H9 (cell line): Measurements from ENCODE around the gene GCN1. TPM values are rescaled to one million over a fixed set of nuclear protein-coding genes. Genes with fewer than 3 reads are reported as not detected.

Experiments used
- DNase-seq: peaks from one replicate; pipeline ENCODE4 v3.0.0-alpha.2; 2017
- H2AFZ ChIP-seq: one replicate; pipeline ENCODE4 v1.6.1; 2013; ENCODE audit warnings: mild to moderate bottlenecking, low read length, control low read depth, moderate library complexity
- H2AK5ac ChIP-seq: 2 replicates; pipeline ENCODE4 v1.6.1; 2013; ENCODE audit warnings: low read length, control low read depth, mixed read lengths; ENCODE audit not compliant: insufficient read length
- H2BK120ac ChIP-seq: one replicate; pipeline ENCODE4 v1.6.1; 2013; ENCODE audit warnings: low read depth, mild to moderate bottlenecking, low read length, control low read depth, inconsistent platforms; ENCODE audit not compliant: poor library complexity, severe bottlenecking
- H2BK12ac ChIP-seq: 2 replicates; pipeline ENCODE4 v1.6.1; 2013; ENCODE audit warnings: low read length, control low read depth, mixed read lengths, low read depth; ENCODE audit not compliant: insufficient read length
- H2BK15ac ChIP-seq: 2 replicates; pipeline ENCODE4 v1.6.1; 2013; ENCODE audit warnings: low read depth, low read length, control low read depth
- H2BK20ac ChIP-seq: one replicate; pipeline ENCODE4 v1.6.1; 2013; ENCODE audit warnings: low read depth, mild to moderate bottlenecking, low read length, control low read depth, inconsistent platforms; ENCODE audit not compliant: poor library complexity, severe bottlenecking
- H2BK5ac ChIP-seq: 2 replicates; pipeline ENCODE4 v1.6.1; 2013; ENCODE audit warnings: low read length, control low read depth, mixed read lengths; ENCODE audit not compliant: insufficient read length
- H3K14ac ChIP-seq: 2 replicates; pipeline ENCODE4 v1.6.1; 2013; ENCODE audit warnings: low read length, control low read depth; ENCODE audit not compliant: insufficient read depth
- H3K18ac ChIP-seq: 2 replicates; pipeline ENCODE4 v1.6.1; 2013; ENCODE audit warnings: low read depth, mild to moderate bottlenecking, mixed read lengths, low read length, control low read depth; ENCODE audit not compliant: insufficient read length
- H3K23ac ChIP-seq: 2 replicates; pipeline ENCODE4 v1.6.1; 2013; ENCODE audit warnings: low read length, control low read depth, mixed read lengths, low read depth; ENCODE audit not compliant: insufficient read length
- H3K23me2 ChIP-seq: 2 replicates; pipeline ENCODE4 v1.6.1; 2013; ENCODE audit warnings: low read depth, mild to moderate bottlenecking, mixed read lengths, low read length, control low read depth; ENCODE audit not compliant: insufficient read length, poor library complexity, severe bottlenecking
- H3K27ac ChIP-seq: 2 replicates; pipeline ENCODE4 v1.5.1; 2013; ENCODE audit warnings: low read length, control low read depth, mixed read lengths, low read depth; ENCODE audit not compliant: insufficient read length
- H3K27me3 ChIP-seq: 2 replicates; pipeline ENCODE4 v1.6.1; 2013; ENCODE audit warnings: low read length, control low read depth, inconsistent platforms; ENCODE audit not compliant: insufficient read depth
- H3K4ac ChIP-seq: 2 replicates; pipeline ENCODE4 v1.6.1; 2013; ENCODE audit warnings: low read depth, mild to moderate bottlenecking, control low read depth, inconsistent platforms, low read length, moderate library complexity
- H3K4me1 ChIP-seq: 2 replicates; pipeline ENCODE4 v1.6.1; 2013; ENCODE audit warnings: low read length, control low read depth, inconsistent platforms; ENCODE audit not compliant: insufficient read depth
- H3K4me2 ChIP-seq: 2 replicates; pipeline ENCODE4 v1.6.1; 2013; ENCODE audit warnings: low read length, control low read depth, mixed read lengths; ENCODE audit not compliant: insufficient read length, insufficient read depth
- H3K56ac ChIP-seq: 2 replicates; pipeline ENCODE4 v1.6.1; 2013; ENCODE audit warnings: low read depth, mild to moderate bottlenecking, mixed read lengths, low read length, control low read depth; ENCODE audit not compliant: insufficient read length
- H3K79me1 ChIP-seq: 2 replicates; pipeline ENCODE4 v1.6.1; 2013; ENCODE audit warnings: low read depth, mild to moderate bottlenecking, moderate library complexity, low read length, control low read depth, inconsistent platforms; ENCODE audit not compliant: insufficient read depth, poor library complexity, severe bottlenecking
- H3K79me2 ChIP-seq: 2 replicates; pipeline ENCODE4 v1.6.1; 2013; ENCODE audit warnings: low read length, control low read depth, inconsistent platforms; ENCODE audit not compliant: insufficient read depth
- H3K9ac ChIP-seq: 2 replicates; pipeline ENCODE4 v1.6.1; 2013; ENCODE audit warnings: low read length, control low read depth, mixed read lengths; ENCODE audit not compliant: insufficient read length; ENCODE audit errors: extremely low read depth
- H3K9me3 ChIP-seq: one replicate; pipeline ENCODE4 v1.6.1; 2013; ENCODE audit warnings: low read depth, low read length, inconsistent platforms; ENCODE audit not compliant: control insufficient read depth
- H3T11ph ChIP-seq: one replicate; pipeline ENCODE4 v1.6.1; 2013; ENCODE audit warnings: mild to moderate bottlenecking, low read length, control low read depth, inconsistent platforms
- H4K20me1 ChIP-seq: one replicate; pipeline ENCODE4 v1.6.1; 2013; ENCODE audit not compliant: control insufficient read depth, insufficient read length, insufficient read depth
- H4K5ac ChIP-seq: 2 replicates; pipeline ENCODE4 v1.6.1; 2013; ENCODE audit warnings: low read depth, mild to moderate bottlenecking, mixed read lengths, low read length, control low read depth; ENCODE audit not compliant: insufficient read length
- H4K8ac ChIP-seq: replicated peaks from 2 replicates; pipeline ENCODE4 v1.6.1; 2013; ENCODE audit warnings: low read length, control low read depth, mixed read lengths, low read depth; ENCODE audit not compliant: insufficient read length
- H4K91ac ChIP-seq: 2 replicates; pipeline ENCODE4 v1.6.1; 2013; ENCODE audit warnings: low read depth, mild to moderate bottlenecking, moderate library complexity, mixed read lengths, low read length, control low read depth; ENCODE audit not compliant: insufficient read length
- H3K27ac Mint-ChIP-seq, 3 experiments: 2 replicates in 2 of 3; 3 replicates in 1 of 3; pipeline ENCODE4 v1.8.0; 2020 to 2021; ENCODE audit warnings: mixed read lengths in 3 of 3, mild to moderate bottlenecking in 1 of 3, moderate library complexity in 1 of 3
- H3K27me3 Mint-ChIP-seq: 2 replicates; pipeline ENCODE4 v1.8.0; 2021; ENCODE audit warnings: low read depth, mild to moderate bottlenecking, moderate library complexity, mixed read lengths
- H3K36me3 Mint-ChIP-seq, 3 experiments: 2 replicates in 2 of 3; 3 replicates in 1 of 3; pipeline ENCODE4 v1.8.0; 2020 to 2021; ENCODE audit warnings: low read depth in 3 of 3, mixed read lengths in 3 of 3; ENCODE audit not compliant: insufficient read depth in 1 of 3
- H3K4me1 Mint-ChIP-seq, 2 experiments: 2 replicates each; pipeline ENCODE4 v1.8.0; 2020; ENCODE audit warnings: mixed read lengths in 2 of 2
- H3K4me3 Mint-ChIP-seq, 2 experiments: 2 replicates in 1 of 2; 3 replicates in 1 of 2; pipeline ENCODE4 v1.8.0; 2020 to 2021; ENCODE audit warnings: mild to moderate bottlenecking in 2 of 2, mixed read lengths in 2 of 2, moderate library complexity in 1 of 2
- H3K9me3 Mint-ChIP-seq, 2 experiments: 2 replicates in 1 of 2; 3 replicates in 1 of 2; pipeline ENCODE4 v1.8.0; 2020; ENCODE audit warnings: mild to moderate bottlenecking in 2 of 2, mixed read lengths in 2 of 2, moderate library complexity in 1 of 2
- WGBS: extraction: QIAGEN DNeasy Blood & Tissue Kit; methylation state at CpG from one replicate; pipeline ENCODE4 v1.1.7; 2013; ENCODE audit warnings: missing lambda C conversion rate, low lambda C conversion rate, mixed read lengths; ENCODE audit not compliant: insufficient read length; ENCODE audit errors: extremely low coverage; 5-methylcytosine and 5-hydroxymethylcytosine counted together
- total RNA-seq: library from RNA; stranded (reverse); gene quantifications from 2 replicates; pipeline ENCODE4 v1.2.1, GENCODE V29; 2021
- TF ChIP-seq, protein P1 (sequence below): fragments of 200-600 bp; sonication (generic); conservative IDR thresholded peaks from 3 replicates; pipeline ENCODE4 v1.8.0; 2021; ENCODE audit warnings: antibody characterized with exemption, mild to moderate bottlenecking

Gene GCN1
- total RNA-seq, 1 experiment from 2014 or later, result 137 TPM

DNA sequence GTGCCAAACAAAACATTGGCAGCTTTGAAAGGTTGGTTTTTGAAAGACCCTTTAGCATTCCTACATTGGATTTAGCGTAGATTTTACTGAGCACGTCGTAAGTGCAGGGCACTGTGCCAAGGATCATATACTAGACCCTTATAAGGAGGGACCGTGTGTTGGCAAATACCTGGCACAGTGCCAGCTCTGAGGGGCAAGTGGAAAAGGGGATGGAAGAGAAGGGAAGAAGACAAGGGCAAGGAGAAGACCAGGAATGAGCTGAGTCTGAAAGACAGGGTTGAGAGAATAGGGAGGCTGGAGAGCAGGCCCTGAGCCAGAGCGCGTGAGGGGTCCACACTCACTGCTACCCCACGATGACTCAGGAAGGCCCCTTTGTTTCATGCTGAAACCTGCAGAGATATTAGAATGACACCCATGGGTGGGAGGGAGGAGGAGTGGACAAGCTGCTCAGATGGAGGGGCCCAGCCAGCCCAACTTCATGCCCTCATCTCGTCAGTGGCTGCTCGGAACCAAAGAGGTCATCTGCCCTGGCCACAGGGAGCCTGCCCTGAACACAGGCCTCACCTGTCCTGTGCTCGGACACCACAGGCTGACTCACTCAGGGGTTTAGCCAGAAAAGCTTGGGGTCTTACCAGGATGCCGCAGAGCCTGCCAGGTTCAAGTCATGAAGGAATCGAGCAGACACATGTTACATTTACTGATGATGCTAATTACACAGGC lies 103.0 kb downstream of the GCN1 start:
- Mint-ChIP-seq H3K4me1 (peaks cover 47 to 63% of the 10 kb centered on the region in 2 experiments), H3K36me3 (peaks cover 9 to 20% (median 20%) of the 10 kb centered on the region in 3 experiments; a peak in 6 of 7 replicates)

More for the DNA sequence above, 103.0 kb downstream of the GCN1 start:
- H3K18ac ChIP-seq, result no peak overlapping the region
- H3K23ac ChIP-seq, result no peak overlapping the region
- no peak overlapping the region for H4K8ac ChIP-seq
- no peak overlapping the region for H3K9ac ChIP-seq
- H3K27me3 ChIP-seq, result no peaks in the 10 kb centered on the region
- no peak overlapping the region for H3K14ac ChIP-seq
- H3K9me3 ChIP-seq, result no peaks in the 10 kb centered on the region
- Mint-ChIP-seq H3K9me3 (no peaks in the 10 kb centered on the region), H3K27ac (peak overlapping the region; percentile 61 to 90 (median 87); a peak in 4 of 7 replicates), H3K27me3 (no peaks in the 10 kb centered on the region; the same call in 1 of the 2 replicates), H3K4me3 (no peak overlapping the region)
- peaks cover 5% of the 10 kb centered on the region; the same call in 1 of the 2 replicates for H3K4me1 ChIP-seq
- H2AK5ac ChIP-seq, result no peak overlapping the region
- no peaks in the 10 kb centered on the region for H3K23me2 ChIP-seq
- DNase-seq, result no peak
- H3K4me2 ChIP-seq, result no peak overlapping the region
- H2BK120ac ChIP-seq, result no peak overlapping the region
- no peak overlapping the region for H3K4ac ChIP-seq
- H3K56ac ChIP-seq, result no peak overlapping the region
- H4K5ac ChIP-seq, result no peak overlapping the region
- no CpG with 5 or more reads among the region's 12 CpGs for WGBS
- H2BK20ac ChIP-seq, result no peak overlapping the region
- H4K91ac ChIP-seq, result no peak overlapping the region
- TF ChIP-seq, protein P1, sequence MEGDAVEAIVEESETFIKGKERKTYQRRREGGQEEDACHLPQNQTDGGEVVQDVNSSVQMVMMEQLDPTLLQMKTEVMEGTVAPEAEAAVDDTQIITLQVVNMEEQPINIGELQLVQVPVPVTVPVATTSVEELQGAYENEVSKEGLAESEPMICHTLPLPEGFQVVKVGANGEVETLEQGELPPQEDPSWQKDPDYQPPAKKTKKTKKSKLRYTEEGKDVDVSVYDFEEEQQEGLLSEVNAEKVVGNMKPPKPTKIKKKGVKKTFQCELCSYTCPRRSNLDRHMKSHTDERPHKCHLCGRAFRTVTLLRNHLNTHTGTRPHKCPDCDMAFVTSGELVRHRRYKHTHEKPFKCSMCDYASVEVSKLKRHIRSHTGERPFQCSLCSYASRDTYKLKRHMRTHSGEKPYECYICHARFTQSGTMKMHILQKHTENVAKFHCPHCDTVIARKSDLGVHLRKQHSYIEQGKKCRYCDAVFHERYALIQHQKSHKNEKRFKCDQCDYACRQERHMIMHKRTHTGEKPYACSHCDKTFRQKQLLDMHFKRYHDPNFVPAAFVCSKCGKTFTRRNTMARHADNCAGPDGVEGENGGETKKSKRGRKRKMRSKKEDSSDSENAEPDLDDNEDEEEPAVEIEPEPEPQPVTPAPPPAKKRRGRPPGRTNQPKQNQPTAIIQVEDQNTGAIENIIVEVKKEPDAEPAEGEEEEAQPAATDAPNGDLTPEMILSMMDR, result no peak
- no peaks in the 10 kb centered on the region for H3K79me1 ChIP-seq
- no peaks in the 10 kb centered on the region for H3K79me2 ChIP-seq
- no peak overlapping the region for H2BK5ac ChIP-seq
- H2AFZ ChIP-seq, result no peak overlapping the region
- no peak overlapping the region for H3T11ph ChIP-seq
- H2BK12ac ChIP-seq, result no peak overlapping the region
- H4K20me1 ChIP-seq, result no peaks in the 10 kb centered on the region
- H3K27ac ChIP-seq, result no peak overlapping the region
- no peak overlapping the region for H2BK15ac ChIP-seq
